GM21423 (cell line): Measurements from ENCODE around the gene DBN1.
A peak's percentile ranks its signal among the peaks of the same experiment; 100 is the strongest.

Experiments used
- ATAC-seq: cut with Tn5 transposase; IDR thresholded peaks from one replicate; pipeline ENCODE4 v1.9.1; 2021; ENCODE audit warnings: mild to moderate bottlenecking, moderate library complexity; ENCODE audit not compliant: unreplicated experiment

DBN1 gene

GRCh38 chr5:177457852-177458681, 15.4 kb downstream of the DBN1 start:
- no peak for ATAC-seq

DNA sequence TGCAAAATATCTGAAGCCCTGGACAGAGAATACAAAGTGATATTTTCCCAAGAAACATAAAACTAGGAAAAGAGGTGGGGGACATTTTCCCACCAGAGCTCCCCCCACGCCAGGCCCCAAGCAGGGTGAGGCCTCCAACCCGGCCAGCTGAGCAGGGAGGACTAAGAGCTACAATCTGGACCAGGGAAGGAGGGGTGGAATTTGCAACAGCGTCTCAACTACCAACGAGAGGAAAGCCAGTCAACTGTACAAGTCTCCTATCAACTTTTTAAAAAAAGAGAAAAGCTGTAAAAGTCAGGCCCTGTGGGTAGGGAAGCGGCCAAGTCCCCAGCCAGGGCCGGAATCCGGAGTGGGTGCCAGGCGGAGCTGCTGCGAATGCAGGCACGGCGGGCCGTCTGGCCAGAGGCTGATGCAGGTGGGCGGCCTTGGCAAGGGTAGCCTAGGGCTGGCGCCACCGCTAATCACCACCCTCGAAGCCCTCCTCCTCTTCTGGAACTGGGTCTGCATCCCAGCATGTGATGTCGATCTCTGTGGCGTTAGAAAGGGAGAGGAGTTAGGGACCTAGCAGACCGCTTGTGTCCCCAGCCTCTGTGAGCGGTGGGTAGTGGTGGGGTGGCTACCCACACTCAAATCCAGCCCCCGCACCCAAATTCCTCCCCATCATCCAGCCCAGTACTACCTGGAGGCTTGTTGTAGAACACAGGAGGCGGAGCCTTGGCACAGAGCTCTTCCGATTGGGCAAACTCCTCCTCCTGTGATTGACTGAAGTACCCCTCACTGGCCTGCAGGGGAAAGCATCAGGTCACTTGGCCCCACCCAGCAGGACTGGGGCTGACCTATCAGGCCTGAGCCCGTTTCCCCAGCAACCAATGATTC, 16.2 kb downstream of the DBN1 start:
- peak; percentile 32 for ATAC-seq

GRCh38 chr5:177456591-177456964, 16.9 kb downstream of the DBN1 start:
- no peak for ATAC-seq

DNA sequence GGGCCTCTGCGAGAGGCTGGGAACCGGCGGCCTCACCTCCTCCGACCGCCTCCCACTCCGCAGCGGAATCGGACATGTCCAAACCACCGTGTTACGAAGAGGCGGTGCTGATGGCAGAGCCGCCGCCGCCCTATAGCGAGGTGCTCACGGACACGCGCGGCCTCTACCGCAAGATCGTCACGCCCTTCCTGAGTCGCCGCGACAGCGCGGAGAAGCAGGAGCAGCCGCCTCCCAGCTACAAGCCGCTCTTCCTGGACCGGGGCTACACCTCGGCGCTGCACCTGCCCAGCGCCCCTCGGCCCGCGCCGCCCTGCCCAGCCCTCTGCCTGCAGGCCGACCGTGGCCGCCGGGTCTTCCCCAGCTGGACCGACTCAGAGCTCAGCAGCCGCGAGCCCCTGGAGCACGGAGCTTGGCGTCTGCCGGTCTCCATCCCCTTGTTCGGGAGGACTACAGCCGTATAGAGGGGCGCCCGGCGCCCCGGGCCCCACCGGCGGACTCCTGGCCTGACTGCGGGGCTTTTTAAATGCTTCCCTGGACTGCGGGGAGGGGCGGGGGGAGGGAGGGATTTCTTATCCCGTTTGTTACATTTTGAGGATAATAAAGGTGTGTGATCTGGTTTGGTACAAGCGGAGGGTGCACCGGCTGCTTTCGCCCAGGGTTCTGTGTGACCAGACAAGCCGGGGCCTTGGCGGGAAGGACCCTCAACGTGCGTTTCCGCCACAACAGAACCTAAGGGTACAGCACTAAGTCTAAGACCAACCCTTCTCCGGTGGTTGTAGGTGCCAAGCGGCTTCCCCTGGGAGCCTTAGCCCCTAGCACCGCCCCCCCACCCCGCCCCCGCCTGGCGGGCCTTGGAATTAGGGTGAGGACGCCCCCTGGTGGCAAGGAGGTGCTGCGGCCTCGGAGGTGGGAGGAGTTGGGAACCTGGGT, 17.5 kb downstream of the DBN1 start:
- ATAC-seq: peak; percentile 18

DNA sequence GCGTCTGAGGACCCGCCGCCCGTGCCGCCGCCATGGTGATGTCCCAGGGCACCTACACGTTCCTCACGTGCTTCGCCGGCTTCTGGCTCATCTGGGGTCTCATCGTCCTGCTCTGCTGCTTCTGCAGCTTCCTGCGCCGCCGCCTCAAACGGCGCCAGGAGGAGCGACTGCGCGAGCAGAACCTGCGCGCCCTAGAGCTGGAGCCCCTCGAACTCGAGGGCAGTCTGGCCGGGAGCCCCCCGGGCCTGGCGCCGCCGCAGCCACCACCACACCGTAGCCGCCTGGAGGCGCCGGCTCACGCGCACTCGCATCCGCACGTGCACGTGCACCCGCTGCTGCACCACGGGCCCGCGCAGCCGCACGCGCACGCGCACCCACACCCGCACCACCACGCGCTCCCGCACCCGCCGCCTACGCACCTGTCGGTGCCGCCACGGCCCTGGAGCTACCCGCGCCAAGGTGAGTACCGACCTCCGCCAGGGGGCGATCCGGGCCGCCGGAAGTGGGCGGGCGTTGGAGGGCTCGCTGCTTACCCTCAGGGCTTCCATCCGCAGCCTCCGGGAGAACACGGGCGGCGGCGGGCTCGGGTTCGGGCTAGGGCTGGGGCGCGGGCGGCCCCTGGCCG, 18.3 kb downstream of the DBN1 start:
- peak; percentile 41 for ATAC-seq

- peak; percentile 43 for ATAC-seq
Observed at GRCh38 chr5:177454397-177455035, 18.9 kb downstream of the DBN1 start.

- peak; percentile 6 for ATAC-seq
Observed at GRCh38 chr5:177453852-177454396, 19.5 kb downstream of the DBN1 start.

- no peak for ATAC-seq
Observed at GRCh38 chr5:177452688-177453638, 20.5 kb downstream of the DBN1 start.

GRCh38 chr5:177450667-177451424, 22.6 kb downstream of the DBN1 start:
- ATAC-seq: no peak

DNA sequence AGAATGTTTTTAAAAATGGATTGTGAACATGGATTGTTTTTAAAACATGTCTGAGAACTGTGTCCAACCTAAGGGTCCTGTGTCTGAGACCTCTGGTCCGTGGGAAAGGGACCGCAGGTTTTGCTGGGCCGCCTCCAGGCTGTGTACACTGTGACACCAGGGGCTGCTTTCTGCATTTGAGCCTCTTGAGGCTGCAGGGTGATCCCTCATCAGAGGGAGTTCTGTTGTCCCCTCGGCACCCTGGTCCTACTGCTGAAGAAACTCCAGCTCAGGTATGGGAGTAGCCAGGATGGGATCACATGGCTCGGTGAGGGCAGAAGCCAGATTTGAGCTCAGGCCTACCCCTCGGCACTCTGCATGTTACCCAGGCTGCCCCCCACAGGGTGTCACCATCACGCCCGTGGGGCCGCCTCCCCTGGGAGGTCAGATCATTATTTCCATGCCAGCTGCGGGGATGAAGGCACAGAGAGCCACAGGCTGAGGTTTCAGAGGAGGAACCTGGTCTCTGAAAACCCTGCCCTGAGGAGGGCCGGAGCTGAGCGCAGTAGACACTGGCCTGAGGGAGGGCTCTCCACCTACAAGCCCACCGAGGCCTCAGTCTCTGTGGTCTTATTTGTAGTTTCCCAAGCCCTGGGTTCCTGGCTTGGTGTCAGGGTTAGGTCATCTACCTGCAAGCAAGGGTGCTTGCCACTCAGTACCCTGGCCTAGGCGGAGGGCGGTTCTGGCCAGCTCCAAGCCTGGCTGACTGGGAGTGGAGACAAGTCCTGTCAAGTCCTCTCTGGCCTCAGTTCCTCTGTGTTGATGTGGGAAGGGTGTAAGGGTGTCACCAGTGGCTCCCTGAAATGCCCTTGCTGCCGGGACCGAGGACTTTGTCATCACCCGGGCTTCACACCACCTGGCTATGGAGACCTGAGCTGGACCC, 24.0 kb downstream of the DBN1 start:
- ATAC-seq: no peak

GRCh38 chr5:177448244-177448950, 25.0 kb downstream of the DBN1 start:
- ATAC-seq: no peak

GRCh38 chr5:177447611-177448243, 25.7 kb downstream of the DBN1 start:
- no peak for ATAC-seq

- peak; percentile 40 for ATAC-seq
Observed at GRCh38 chr5:177447066-177447610, 26.3 kb downstream of the DBN1 start.

GRCh38 chr5:177446200-177447065, 27.0 kb downstream of the DBN1 start, which contains the start of gene PRR7:
Gene PRR7, plus strand, starts transcription at chr5:177446814. Its CDS starts 8,254 bp downstream, at chr5:177455068.
- peak; percentile 49 for ATAC-seq
